Fibroblast of mammary gland (primary cell): ENCODE results near the gene PPA2.

ENCODE experiments used
- DNase-seq: peaks from one replicate; pipeline ENCODE4 v3.0.0-alpha.2; 2010; ENCODE audit warnings: low read depth
- H3K4me3 ChIP-seq: 2 replicates; pipeline ENCODE4 v1.5.1; 2011; ENCODE audit warnings: low read depth, mild to moderate bottlenecking, low read length, moderate library complexity; ENCODE audit not compliant: control insufficient read depth
- CTCF ChIP-seq: conservative IDR thresholded peaks from 2 replicates; pipeline ENCODE4 v1.5.1; 2011; ENCODE audit warnings: low read depth, low read length, inconsistent platforms; ENCODE audit not compliant: control insufficient read depth, insufficient read depth

The PPA2 gene

GRCh38 chr4:105473324-105474098 lies at the start of gene PPA2:
Gene PPA2 (minus strand): TSS chr4:105474062. CDS start chr4:105474050, 12 bp downstream.
- peak within 1 kb of the TSS; percentile 93 for H3K4me3 ChIP-seq
- DNase-seq: peak; percentile 89
- TF ChIP-seq CTCF: no peak

- H3K4me3 ChIP-seq: no peak overlapping the region
- DNase-seq: peak; percentile 47
- peak; percentile 74 for TF ChIP-seq CTCF
Measured at GRCh38 chr4:105520819-105521790, 47.2 kb upstream of the PPA2 start.

GRCh38 chr4:105510245-105510644 lies 36.4 kb upstream of the PPA2 start:
- TF ChIP-seq CTCF: no peak
- no peak overlapping the region for H3K4me3 ChIP-seq

GRCh38 chr4:105509714-105510113 lies 35.9 kb upstream of the PPA2 start:
- no peak for TF ChIP-seq CTCF
- DNase-seq: no peak
- no peak overlapping the region for H3K4me3 ChIP-seq

More at GRCh38 chr4:105510245-105510644, 36.4 kb upstream of the PPA2 start:
- no peak for DNase-seq

- DNase-seq: no peak
- H3K4me3 ChIP-seq: no peak overlapping the region
Measured at GRCh38 chr4:105509291-105509690, 35.4 kb upstream of the PPA2 start.

More at GRCh38 chr4:105509291-105509690, 35.4 kb upstream of the PPA2 start:
- TF ChIP-seq CTCF: no peak
